Epithelial cell of esophagus (primary cell): ENCODE results near the gene MRPS14.

Source experiments
- DNase-seq: peaks from one replicate; pipeline ENCODE4 v3.0.0; 2010; ENCODE audit warnings: low read depth
- H3K4me3 ChIP-seq: 2 replicates; pipeline ENCODE4 v1.5.1; 2011; ENCODE audit warnings: mild to moderate bottlenecking, low read length, control low read depth
- CTCF ChIP-seq: IDR thresholded peaks from 2 replicates; pipeline ENCODE4 v1.5.1; 2011; ENCODE audit warnings: low read depth, mild to moderate bottlenecking, low read length, control low read depth, inconsistent platforms; ENCODE audit not compliant: insufficient read depth; ENCODE audit errors: missing control alignments

Gene MRPS14

GRCh38 chr1:175000697-175001187 is 22.5 kb downstream of the MRPS14 start:
- DNase-seq = peak; percentile 49
- TF ChIP-seq CTCF = no peak
- H3K4me3 ChIP-seq = peak overlapping the region; percentile 80

GRCh38 chr1:174999936-175000696 is 23.1 kb downstream of the MRPS14 start, which contains the start of gene CACYBP:
CACYBP (plus strand) TSS chr1:174999947; CDS start chr1:175000181, 234 bp downstream.
- peak within 1 kb of the TSS; percentile 80 for H3K4me3 ChIP-seq
- DNase-seq = peak; percentile 37
- no peak for TF ChIP-seq CTCF

- peak; percentile 98 for DNase-seq
- TF ChIP-seq CTCF = no peak
- H3K4me3 ChIP-seq = peak overlapping the region; percentile 80
Observed at GRCh38 chr1:174999216-174999935, 23.8 kb downstream of the MRPS14 start.

GRCh38 chr1:174998569-174999215 is 24.5 kb downstream of the MRPS14 start:
- H3K4me3 ChIP-seq = peak overlapping the region; percentile 80
- peak; percentile 83 for TF ChIP-seq CTCF
- DNase-seq = peak; percentile 73

GRCh38 chr1:174997041-174997440 is 26.2 kb downstream of the MRPS14 start:
- TF ChIP-seq CTCF = no peak
- DNase-seq = no peak
- H3K4me3 ChIP-seq = no peak overlapping the region

GRCh38 chr1:174996476-174996875 is 26.7 kb downstream of the MRPS14 start:
- DNase-seq = peak; percentile 50
- no peak overlapping the region for H3K4me3 ChIP-seq
- no peak for TF ChIP-seq CTCF
